Measurements from ENCODE around the gene PRDM16.

PRDM16 gene

DNA sequence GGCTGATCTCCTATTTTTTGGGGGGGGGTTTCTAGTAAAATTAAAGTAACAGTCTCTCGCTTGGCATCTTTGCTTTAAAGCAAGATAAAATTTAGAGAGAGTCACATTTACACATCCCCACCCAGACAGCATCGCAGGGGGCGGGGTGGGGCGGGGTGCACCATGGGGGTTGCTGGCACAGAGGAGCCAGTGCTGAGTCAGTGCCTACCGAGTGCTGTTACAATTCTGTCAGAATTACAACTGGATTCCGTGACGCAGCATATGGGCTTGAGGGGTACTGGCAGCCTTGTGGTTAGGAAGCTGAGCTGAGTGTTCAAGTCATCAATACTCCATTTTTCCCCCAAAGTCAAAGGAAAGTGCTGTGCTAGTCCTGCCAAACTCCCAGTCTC is 175.9 kb downstream of the PRDM16 start:
- TF ChIP-seq ZNF426 (tag by site-specific recombination; IDR thresholded peaks at IDR 0.05) (no peak), ZNF600 (tag by site-specific recombination; IDR thresholded peaks at IDR 0.05) (0 out of 2 replicates have a peak, but pooled peaks have one; percentile 13), ZNF155 (tag by site-specific recombination; IDR thresholded peaks at IDR 0.05) (no peak), ZNF423 (tag by site-specific recombination; IDR thresholded peaks at IDR 0.05) (no peak), HOXA7 (CRISPR knock-in tag; IDR thresholded peaks at IDR 0.05; ENCODE audit: borderline replicate concordance) (no peak), ZNF146 (tag by site-specific recombination; IDR thresholded peaks at IDR 0.05) (no peak), ZNF626 (tag by site-specific recombination; IDR thresholded peaks at IDR 0.05) (no peak), ZSCAN30 (tag by site-specific recombination; IDR thresholded peaks at IDR 0.05) (no peak), BCL11B (tag by site-specific recombination; IDR thresholded peaks at IDR 0.05; ENCODE audit: low read depth) (no peak), ZNF792 (tag by site-specific recombination; IDR thresholded peaks at IDR 0.05) (no peak), KLF8 (tag by site-specific recombination; IDR thresholded peaks at IDR 0.05) (no peak), GFI1B (tag by site-specific recombination; IDR thresholded peaks at IDR 0.05) (no peak), ZBTB48 (tag by site-specific recombination; IDR thresholded peaks at IDR 0.05) (no peak), GLIS1 (tag by site-specific recombination; IDR thresholded peaks at IDR 0.05) (peak; percentile 71), RBAK (tag by site-specific recombination; IDR thresholded peaks at IDR 0.05) (no peak), KLF1 (tag by site-specific recombination; IDR thresholded peaks at IDR 0.05) (peak; percentile 49), ZNF391 (tag by site-specific recombination; IDR thresholded peaks at IDR 0.05; ENCODE audit: borderline replicate concordance, low read depth) (no peak), ZNF473 (tag by site-specific recombination; IDR thresholded peaks at IDR 0.05) (no peak), ZSCAN23 (tag by site-specific recombination; IDR thresholded peaks at IDR 0.05) (no peak), ZNF239 (tag by site-specific recombination; IDR thresholded peaks at IDR 0.05) (no peak), ZFHX2 (tag by site-specific recombination; conservative IDR thresholded peaks at IDR 0.05) (no peak), ZIC2 (tag by site-specific recombination; IDR thresholded peaks at IDR 0.05) (peak; percentile 28; the same call in 1 of the 2 replicates), ZNF768 (tag by site-specific recombination; IDR thresholded peaks at IDR 0.05) (no peak), ZNF223 (tag by site-specific recombination; IDR thresholded peaks at IDR 0.05) (no peak), KLF9 (tag by site-specific recombination; IDR thresholded peaks at IDR 0.05; ENCODE audit: low read depth) (no peak), ZNF311 (tag by site-specific recombination; IDR thresholded peaks at IDR 0.05; ENCODE audit: borderline replicate concordance) (no peak), ZNF266 (tag by site-specific recombination; IDR thresholded peaks at IDR 0.05; ENCODE audit: low read depth) (no peak)
- TF ChIP-seq, protein P1, sequence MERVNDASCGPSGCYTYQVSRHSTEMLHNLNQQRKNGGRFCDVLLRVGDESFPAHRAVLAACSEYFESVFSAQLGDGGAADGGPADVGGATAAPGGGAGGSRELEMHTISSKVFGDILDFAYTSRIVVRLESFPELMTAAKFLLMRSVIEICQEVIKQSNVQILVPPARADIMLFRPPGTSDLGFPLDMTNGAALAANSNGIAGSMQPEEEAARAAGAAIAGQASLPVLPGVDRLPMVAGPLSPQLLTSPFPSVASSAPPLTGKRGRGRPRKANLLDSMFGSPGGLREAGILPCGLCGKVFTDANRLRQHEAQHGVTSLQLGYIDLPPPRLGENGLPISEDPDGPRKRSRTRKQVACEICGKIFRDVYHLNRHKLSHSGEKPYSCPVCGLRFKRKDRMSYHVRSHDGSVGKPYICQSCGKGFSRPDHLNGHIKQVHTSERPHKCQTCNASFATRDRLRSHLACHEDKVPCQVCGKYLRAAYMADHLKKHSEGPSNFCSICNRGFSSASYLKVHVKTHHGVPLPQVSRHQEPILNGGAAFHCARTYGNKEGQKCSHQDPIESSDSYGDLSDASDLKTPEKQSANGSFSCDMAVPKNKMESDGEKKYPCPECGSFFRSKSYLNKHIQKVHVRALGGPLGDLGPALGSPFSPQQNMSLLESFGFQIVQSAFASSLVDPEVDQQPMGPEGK (tag by site-specific recombination; IDR thresholded peaks at IDR 0.05) = no peak
- TF ChIP-seq, protein P2, sequence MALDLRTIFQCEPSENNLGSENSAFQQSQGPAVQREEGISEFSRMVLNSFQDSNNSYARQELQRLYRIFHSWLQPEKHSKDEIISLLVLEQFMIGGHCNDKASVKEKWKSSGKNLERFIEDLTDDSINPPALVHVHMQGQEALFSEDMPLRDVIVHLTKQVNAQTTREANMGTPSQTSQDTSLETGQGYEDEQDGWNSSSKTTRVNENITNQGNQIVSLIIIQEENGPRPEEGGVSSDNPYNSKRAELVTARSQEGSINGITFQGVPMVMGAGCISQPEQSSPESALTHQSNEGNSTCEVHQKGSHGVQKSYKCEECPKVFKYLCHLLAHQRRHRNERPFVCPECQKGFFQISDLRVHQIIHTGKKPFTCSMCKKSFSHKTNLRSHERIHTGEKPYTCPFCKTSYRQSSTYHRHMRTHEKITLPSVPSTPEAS (tag by site-specific recombination; IDR thresholded peaks at IDR 0.05) = no peak
- TF ChIP-seq, protein P3, sequence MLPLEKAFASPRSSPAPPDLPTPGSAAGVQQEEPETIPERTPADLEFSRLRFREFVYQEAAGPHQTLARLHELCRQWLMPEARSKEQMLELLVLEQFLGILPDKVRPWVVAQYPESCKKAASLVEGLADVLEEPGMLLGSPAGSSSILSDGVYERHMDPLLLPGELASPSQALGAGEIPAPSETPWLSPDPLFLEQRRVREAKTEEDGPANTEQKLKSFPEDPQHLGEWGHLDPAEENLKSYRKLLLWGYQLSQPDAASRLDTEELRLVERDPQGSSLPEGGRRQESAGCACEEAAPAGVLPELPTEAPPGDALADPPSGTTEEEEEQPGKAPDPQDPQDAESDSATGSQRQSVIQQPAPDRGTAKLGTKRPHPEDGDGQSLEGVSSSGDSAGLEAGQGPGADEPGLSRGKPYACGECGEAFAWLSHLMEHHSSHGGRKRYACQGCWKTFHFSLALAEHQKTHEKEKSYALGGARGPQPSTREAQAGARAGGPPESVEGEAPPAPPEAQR (tag by site-specific recombination; IDR thresholded peaks at IDR 0.05) = no peak
- Histone ChIP-seq H3K36me3 (ENCODE audit: control insufficient read depth in 2 of 2, insufficient read depth in 1 of 2, low read length in 2 of 2) (peaks cover 0 to 3% of the 10 kb centered on the region in 2 experiments; a peak in 1 of 3 replicates), H3K4me3 (ENCODE audit: low read depth, low read length) (no peak overlapping the region), H3K4me1 (ENCODE audit: control insufficient read depth, insufficient read depth, low read length) (peaks cover 7% of the 10 kb centered on the region; the same call in 1 of the 2 replicates), H3K9me3 (ENCODE audit: control insufficient read depth, insufficient read depth, low read depth, low read length) (no peaks in the 10 kb centered on the region), H3K27ac (ENCODE audit: extremely low read depth, low read depth, low read length) (no peak overlapping the region)
- POLR2A ChIA-PET = no interaction called here
- CTCF ChIA-PET = no interaction called here
